Head of caudate nucleus (tissue), 42 donors: ENCODE results near the gene ZNF236.
"Not testable (repeated sequence)": the region's sequence is repeated elsewhere in the genome, so short reads cannot be mapped to it uniquely, and the experiment has no call there.

ENCODE experiments used
- DNase-seq, 42 donors: peaks; one replicate each; pipeline versions ENCODE4 v3.0.0 to v3.0.0-alpha.2; 2020 to 2021; ENCODE audit warnings: mixed read lengths in 7 of 42
- intact Hi-C: fragments of 100-400 bp; cut with DNase I; formaldehyde crosslinking; loops from one replicate; pipeline ENCODE4 v1.15.0; 2022

Gene ZNF236

DNA sequence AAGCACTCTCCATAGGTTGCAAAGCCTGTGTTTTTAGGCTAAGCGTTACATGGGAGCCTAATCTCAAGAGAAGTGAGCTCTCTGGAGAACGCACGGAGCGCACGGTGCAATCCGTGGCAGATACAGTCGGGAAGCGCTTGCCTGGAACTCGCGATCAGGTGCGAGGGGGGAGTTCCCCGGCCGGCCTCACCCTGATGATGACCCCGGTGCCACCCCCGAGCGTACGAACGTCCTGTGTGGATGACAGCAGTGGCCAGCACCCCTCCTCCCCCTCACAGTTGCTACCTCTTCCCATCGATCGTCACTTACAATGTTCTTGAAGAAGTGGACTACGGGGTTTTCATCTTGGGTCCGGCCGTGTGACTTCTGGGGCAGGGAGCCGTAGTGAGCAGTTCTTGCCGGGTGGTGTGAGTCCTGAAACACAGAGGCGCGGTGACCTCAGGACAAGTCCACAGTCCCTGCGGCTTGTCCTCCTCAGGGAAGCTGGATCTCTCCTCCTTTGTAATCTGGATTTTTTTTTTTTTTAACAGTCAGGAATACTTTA is 167.4 kb downstream of the ZNF236 start:
- peak in 9 of 42 donors; percentile 3 to 51 (median 14) for DNase-seq
- intact Hi-C loops = no loop called here

DNA sequence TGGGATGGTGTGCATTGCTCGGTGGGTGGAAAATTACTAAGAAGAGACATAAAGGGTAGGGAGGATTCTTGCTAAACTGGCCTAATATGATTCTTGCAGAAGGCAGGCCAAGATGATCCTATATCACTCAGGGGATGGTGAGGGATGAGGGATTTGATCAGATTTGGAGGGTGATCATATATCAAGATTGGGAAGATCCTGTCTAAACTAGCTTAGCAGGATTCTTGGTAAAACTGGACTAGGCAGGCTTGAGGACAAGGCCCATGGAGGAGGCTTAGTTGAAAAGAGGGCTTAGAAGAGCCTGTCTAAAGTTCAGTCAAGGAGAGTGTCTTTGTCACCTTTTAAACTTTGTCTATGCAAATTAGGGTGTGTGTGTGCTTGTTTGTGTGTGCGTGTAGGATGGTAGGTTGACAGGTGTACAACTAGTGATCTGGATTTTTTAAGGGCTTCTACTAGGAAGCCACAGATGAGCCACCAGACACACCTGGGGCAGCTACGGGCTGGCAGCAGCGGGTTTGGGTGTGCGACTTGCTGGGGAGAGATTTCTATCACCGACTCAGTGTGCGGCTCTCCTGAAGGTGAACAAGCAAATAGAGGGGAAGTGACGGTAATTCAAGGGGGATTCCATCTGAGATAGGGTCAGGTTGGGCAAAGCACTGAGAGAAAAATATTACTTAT is 168.1 kb downstream of the ZNF236 start:
- intact Hi-C loops = not testable (repeated sequence)
- peak in 6 of 42 donors; percentile 8 to 39 (median 12) for DNase-seq

DNA sequence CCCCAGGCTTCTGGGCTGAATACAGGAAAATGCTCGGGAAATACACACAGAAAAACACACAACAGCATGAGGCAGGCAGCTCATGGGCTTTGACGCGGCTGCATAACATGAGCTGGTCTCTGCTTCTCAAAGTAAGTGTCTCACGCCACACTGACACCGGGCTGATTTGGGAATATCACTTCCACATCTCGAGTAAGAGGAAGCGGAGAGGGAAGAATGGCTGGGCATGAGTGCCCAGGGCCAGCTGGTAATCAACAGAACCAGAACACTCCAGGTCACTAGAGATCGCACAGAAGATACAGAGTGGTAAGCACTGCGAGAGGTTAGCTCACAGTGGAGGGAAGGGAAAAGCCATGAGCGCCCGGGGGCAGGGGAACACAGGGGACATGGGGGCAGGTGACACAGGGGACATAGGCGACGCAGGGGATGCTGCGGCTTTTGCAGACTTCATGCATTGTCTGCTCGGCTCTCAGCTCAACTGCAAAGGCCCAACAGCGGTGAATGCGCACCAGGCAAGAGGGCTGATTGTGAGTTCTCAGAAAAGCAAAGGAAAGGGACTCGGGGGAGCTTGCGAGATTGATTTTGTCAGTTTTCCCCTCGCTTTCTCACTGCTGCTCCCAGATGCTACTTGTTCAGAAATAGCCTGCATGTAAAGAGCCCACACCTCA is 168.8 kb downstream of the ZNF236 start:
- DNase-seq = peak in 13 of 42 donors; percentile 0 to 49 (median 19)
- intact Hi-C loops = no loop called here

DNA sequence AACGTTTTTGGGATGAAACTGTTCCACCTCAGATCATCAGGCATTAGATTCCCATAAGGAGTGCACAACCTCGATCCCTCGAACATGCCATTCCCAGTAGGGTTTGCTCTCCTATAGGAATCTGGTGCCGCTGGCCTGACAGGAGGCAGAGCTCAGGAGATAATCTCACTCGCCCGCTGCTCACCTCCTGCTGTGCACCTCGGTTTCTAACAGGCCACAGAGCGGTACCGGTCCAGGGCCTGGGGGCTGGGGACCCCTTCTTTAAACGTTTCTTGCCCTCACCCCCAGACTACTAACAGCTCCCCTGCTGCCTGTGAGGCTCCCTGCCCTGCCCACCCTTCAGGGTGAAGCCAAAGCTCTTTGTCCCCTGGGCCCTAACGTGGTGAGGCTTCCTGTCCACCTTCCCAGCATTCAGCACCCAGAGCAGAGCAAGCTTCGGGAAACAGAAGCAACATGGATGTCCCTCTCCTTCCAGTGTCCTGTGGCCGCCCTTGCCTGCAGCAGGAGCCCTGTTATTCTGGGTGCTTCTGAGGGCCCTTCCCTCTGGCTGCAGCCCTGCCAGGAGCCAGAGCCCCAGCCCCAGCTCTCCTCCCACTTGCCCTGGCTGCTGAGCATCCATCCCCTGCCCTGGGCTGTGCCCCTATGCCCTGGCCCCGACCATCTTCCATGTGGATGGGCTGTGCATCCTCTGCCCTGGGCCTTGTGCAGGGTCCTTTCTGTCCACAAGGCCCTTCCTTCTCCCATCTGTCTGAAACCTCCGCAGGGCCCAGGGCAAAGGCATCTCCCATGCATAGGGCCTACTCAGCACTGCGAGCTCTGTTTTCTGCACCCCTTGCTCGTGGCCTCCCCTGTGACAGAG is 170.1 kb downstream of the ZNF236 start:
- intact Hi-C loops = no loop called here
- DNase-seq = peak in 16 of 42 donors; percentile 1 to 46 (median 14)

DNA sequence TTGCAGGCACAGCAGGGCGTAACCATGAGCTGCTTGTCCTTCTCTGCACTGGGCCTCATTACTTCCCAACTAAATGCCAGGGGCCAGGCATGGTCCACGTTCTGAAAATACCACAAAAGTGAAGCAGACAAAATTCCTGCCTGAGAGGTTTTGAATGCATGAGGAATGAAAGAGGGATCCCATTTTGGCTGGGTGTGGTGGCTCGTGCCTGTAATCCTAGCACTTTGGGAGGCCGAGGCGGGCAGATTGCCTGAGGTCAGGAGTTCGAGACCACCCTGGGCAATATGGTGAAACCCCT is 170.7 kb downstream of the ZNF236 start:
- peak in 2 of 42 donors; percentile 1 to 11 for DNase-seq
- intact Hi-C loops = no loop called here

DNA sequence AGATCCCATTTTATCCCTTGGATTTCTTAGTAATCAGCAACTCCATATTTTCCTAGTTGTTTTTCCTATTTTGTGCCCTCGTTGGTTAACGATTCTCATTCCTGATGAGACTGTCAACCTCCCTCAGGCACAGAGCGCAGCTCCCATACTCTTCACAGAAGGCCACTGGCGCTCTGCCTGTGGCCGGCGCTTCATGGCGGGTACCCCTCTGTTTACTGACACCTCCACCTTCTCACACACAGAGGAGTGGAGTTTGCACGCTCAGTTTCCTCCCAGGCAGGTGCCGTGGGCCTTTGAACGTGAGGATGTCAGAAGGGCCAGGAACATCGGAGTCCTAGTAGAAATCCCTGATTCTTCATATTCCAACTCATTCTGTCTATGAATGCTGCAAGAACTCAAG is 171.2 kb downstream of the ZNF236 start:
- DNase-seq = peak in 10 of 42 donors; percentile 0 to 41 (median 14)
- intact Hi-C loops = no loop called here

DNA sequence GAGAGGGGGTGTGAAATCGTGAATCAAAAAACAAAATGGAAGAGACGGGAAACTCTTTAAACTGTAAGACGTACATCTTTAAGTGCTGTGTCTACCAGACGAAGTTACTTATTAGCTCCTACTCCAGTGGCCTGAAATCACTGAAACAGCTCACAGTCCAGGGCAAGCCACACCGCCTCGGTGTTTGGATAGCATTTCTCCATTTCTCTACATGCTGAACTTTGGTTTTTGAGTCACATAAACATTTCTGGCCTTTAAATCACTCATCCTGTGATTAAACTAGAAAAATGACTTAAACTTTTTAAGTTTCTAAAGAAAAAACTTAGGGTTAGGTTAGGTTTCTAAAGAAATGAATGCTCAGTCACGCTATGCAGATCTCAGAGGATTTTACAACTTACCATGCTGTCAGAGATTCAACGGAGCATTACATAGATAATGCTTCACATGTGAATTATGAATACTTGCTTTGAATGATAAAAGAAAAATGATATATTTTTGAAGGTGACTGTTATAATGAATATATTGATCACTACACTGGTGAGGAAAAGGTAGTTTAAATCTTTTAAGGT is 171.8 kb downstream of the ZNF236 start:
- intact Hi-C loops = no loop called here
- DNase-seq = peak in 2 of 42 donors; percentile 0 to 5

DNA sequence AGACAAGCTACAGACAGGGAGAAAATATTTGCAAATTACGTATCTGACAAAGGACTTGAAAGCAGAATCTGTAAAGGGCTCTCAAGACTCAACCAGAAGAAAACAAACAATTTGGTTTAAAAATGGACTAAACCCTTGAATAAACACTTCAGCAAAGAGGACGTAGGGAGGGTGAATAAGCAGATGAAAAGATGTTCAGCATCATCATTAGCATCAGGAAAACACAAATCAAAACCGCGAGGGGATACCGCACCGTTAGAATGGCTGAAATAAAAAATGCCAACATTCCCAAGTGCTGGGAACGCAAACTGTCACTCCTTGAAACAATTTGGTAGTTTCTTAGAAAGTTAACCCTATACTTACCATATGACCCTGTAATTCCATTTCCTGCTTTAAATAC is 173.5 kb downstream of the ZNF236 start:
- DNase-seq = peak in 1 of 42 donors; percentile 0
- intact Hi-C loops = no loop called here

DNA sequence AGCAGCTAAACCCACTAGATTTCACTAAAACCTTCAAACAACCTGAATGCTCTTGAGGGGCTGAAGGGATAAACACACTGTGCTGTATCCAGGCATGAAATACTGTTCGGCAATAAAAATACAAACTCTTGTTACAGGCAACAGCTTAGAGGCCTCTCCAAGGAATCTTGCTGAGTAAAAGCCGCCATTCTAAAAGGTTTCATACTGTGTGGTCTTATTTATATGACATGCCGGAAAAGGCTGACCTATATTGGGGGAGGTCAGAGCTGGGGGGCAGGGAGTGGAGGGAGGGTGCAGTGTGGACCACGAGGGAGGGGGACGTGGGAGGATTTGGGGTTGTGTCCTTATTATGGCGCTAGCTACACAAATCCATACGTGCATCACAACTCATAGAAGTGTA is 174.1 kb downstream of the ZNF236 start:
- DNase-seq = peak in 9 of 42 donors; percentile 2 to 34 (median 14)
- intact Hi-C loops = no loop called here

DNA sequence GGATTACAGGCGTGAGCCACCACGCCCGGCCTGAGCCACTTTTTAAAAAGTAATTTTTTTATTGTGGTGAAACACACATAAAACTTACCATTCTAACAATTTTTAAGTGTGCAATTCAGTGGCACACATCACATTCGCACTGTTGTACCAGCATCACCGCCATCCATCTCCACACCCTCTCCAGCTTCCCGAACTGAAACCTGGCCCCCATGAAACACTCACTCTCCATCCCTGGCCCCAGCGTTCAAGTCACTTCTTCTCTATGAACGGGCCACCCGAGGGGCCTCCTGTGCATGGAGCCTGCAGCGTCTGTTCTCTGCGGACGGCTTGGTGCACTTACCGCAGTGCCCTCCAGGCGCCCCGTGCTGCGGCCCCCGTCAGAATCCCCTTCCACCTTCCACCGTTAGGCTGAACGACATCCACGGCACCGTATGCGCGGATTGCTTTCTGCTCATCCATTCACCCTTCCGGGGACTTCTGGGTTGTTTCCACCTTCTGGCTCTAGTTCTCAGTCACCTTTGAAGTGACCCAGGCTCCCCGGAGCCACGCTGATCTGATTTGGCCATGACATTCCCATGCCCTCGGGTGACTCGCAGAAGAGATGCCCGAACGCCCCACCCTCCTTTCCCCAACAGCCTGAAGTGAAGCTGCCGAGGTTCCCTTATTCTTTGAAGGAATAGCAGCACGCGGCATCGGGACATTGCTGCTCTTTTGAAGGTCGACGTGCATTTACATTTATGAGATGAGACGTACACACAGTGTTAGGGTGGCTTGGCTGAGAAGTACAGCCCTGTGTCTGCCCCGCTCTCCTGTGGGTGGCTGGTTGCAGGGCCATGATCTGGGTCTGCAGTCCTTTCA is 175.8 kb downstream of the ZNF236 start:
- peak in 17 of 42 donors; percentile 0 to 50 (median 17) for DNase-seq
- intact Hi-C loops = no loop called here

DNA sequence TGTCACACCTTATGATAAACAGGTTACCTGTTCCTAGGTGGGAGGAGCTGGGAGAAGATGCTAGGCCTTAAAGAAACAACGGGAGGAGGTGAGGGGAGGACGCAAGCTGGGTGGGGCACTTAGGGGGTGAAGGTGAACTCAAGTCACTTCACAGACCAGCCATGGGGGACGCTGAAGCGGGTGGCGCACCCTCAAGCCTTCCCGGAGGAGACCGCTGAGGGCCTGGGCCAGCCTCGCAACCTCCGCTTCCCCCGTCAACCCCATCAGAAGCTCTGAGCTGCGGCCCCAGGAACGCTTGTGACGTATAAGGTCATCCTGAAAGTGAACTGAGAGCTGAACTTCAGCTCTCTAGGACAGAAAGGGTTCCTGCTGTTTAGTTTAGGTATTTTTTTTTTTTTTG is 176.7 kb downstream of the ZNF236 start:
- peak in 15 of 42 donors; percentile 1 to 33 (median 10) for DNase-seq

DNA sequence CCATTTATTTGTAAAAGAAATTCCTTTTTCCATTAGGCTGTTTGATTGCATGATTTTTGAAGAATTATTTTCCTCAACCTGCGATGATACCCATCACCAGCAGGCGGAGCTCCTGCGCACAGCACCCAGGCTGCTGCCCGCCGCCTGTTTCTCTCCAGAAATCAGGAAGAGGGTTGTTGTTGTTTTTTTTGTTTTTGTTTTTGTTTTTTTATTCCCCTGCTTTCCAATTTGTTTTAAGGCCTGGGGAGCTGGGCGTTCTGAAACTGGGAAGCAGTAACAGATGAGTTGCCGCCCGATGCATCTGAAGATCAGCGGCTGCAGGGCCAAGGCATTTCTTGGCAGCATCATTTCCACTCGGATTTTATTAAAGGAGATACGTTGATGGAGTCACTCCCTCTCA is 178.2 kb downstream of the ZNF236 start:
- intact Hi-C loops = loop anchor here (5.0 to 10.0 kb wide), 2 partner anchors 57 to 176 kb away; partner anchors contain the start of gene ZNF236
- peak in 32 of 42 donors; percentile 25 to 88 (median 72) for DNase-seq

More for the DNA sequence above, 176.7 kb downstream of the ZNF236 start:
- intact Hi-C loops = no loop called here

DNA sequence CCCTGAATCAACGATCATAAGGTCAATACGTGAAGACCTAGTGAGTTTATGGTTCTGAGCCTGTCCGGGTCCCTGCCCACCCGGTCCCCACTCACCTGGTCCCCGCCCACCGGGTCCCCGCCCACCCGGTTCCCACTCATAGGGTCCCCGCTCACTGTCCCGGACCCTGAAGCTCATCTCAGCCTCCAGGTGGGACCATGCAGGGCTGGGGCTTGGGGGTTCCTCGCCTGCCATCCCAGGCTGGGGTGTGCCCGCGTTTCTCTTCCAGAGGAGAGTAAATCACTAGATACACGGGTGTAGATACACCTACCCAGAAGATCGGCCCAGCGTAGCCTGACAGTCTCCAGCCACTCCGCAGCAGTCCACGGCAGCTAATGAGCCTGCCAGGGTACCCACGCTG is 178.7 kb downstream of the ZNF236 start:
- intact Hi-C loops = loop anchor here (5.0 to 10.0 kb wide), 2 partner anchors 56 to 176 kb away; partner anchors contain the start of gene ZNF236
- peak in 18 of 42 donors; percentile 0 to 41 (median 14) for DNase-seq

DNA sequence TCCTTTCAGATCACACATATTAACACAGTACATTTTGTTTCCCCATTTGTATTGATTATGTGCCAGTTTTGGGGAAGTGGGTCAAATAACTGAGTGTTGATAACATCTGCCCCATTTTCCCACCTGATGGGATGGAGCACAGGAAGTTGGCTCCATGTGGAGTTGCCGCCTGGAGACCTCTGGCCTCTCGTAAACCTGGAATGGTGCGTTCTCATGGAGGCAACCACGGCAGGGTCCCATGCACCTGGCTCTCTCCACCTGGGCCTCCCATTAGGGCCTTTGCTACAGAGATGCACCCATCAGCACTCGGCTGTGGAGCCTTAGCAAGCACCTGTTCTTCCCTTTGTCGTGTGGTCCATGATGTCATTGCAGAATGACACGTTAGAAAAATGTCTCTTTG is 179.6 kb downstream of the ZNF236 start:
- peak in 13 of 42 donors; percentile 1 to 35 (median 14) for DNase-seq
- intact Hi-C loops = loop anchor here (5.0 to 10.0 kb wide), 2 partner anchors 55 to 177 kb away; partner anchors contain the start of gene ZNF236

DNA sequence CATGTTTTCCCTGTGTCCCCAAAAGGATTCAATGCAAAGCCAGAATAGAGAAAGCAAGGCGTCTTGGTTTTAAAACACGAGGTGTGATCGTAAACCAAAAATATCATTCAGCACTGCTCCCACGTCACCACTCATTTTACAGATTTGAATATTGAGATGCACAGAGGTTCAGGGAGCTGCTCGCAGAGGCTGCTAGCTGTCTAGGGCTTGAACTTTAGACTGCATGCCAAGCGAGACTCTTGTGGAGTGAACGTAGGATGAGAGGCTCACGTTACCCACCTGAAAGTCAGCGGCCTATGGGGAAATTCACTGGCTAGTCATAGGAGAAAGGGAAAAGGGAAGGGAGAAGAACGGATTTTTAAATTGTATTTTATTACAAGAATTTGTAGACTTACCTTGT is 180.1 kb downstream of the ZNF236 start:
- intact Hi-C loops = loop anchor here (5.0 to 10.0 kb wide), 2 partner anchors 55 to 178 kb away; partner anchors contain the start of gene ZNF236
- peak in 18 of 42 donors; percentile 1 to 64 (median 24) for DNase-seq

DNA sequence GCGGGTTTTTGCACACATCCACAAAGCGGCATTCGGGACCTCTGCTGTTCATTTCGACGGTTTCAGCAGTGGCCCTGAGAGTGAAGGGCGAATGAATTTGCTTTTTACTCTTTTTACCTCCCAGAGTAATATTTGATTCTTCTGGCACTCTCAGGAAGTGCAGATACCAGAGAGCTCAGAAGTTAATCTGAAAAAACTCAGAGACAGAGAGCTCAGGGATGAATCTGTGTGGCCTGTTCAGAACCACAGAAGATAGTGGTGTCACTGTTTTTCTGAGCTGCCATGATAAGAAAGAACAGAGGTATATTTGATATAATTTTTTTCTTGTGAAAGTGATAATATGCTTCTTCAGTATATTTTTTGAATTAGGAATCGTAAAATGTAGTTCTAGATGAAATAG is 181.0 kb downstream of the ZNF236 start:
- intact Hi-C loops = loop anchor here (5.0 to 10.0 kb wide), 2 partner anchors 54 to 179 kb away; partner anchors contain the start of gene ZNF236
- DNase-seq = peak in 6 of 42 donors; percentile 6 to 25 (median 12)

DNA sequence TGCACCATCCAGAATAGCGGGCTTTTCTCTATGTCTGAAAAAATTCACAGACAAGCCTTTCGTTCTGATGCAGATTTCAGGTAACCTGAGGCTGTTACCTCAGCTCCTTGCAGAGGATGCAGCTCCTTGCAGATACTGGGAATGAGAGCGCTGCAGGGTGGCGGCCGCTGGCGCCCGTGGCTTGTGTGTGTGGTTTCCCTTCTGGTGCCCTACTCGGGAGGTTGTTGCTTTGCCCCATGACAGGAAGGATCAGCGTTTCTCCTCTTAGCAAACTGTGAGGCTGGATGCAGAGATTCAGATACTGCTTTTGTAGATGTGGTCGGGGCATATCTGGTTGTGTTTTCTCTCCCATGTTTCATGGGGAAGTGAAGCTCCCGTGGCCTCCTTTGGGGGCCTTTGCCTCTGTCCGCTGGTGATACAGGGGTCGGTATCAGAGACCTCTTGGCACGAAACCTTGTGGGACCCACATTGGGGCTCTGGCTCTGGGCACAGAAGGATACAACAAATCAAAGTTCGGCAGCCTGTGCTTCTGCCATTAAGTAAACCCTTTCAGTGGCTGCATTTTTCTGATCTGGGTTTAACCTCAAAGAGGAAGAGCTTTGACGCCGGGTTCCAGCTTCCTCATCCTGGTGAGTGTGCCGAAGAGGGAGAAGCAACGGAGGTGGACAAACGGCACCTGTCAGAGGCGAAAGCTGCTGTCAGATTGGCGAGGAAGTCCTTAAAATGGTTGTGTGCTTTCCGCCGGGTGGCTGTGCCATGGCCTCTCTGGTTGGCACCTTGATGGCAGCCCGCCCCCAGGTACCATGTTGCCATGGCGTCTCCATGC is 182.4 kb downstream of the ZNF236 start:
- intact Hi-C loops = loop anchor here (5.0 to 10.0 kb wide), 2 partner anchors 53 to 180 kb away; partner anchors contain the start of gene ZNF236
- DNase-seq = peak in 17 of 42 donors; percentile 11 to 70 (median 35)
